HepG2 (cell line): Measurements from ENCODE around the gene GOT1. TPM values are rescaled to one million over a fixed set of nuclear protein-coding genes. Genes with fewer than 3 reads are reported as not detected.

Source experiments
- ISL2 ChIP-seq: sonication (generic); formaldehyde crosslinking; IDR thresholded peaks from 2 replicates; pipeline ENCODE4 v1.5.0; 2020; ENCODE audit warnings: missing genetic modification reagents
- PCBP2 ChIP-seq: fragments of 200-400 bp; formaldehyde crosslinking; optimal IDR thresholded peaks from 2 replicates; pipeline ENCODE3; 2018; ENCODE audit warnings: low read length, low read depth; ENCODE audit not compliant: poor library complexity, severe bottlenecking
- TBX3 ChIP-seq: fragments of 450-650 bp; IDR thresholded peaks from 2 replicates; pipeline ENCODE4 v1.6.1; 2017; ENCODE audit warnings: antibody characterized with exemption, mild to moderate bottlenecking, inconsistent platforms, borderline replicate concordance
- ZNF788 ChIP-seq: sonication (generic); formaldehyde crosslinking; IDR thresholded peaks from 2 replicates; pipeline ENCODE4 v1.5.0; 2020; ENCODE audit warnings: mild to moderate bottlenecking, missing genetic modification reagents, borderline replicate concordance
- ZZZ3 ChIP-seq: sonication (generic); formaldehyde crosslinking; IDR thresholded peaks from 2 replicates; pipeline ENCODE4 v1.4.0; 2020; ENCODE audit warnings: missing genetic modification reagents, mild to moderate bottlenecking, borderline replicate concordance
- polyA plus RNA-seq, 8 experiments: library from polyadenylated mRNA; depleted of rRNA in 3 of 8; stranded (reverse) in 7 of 8; unstranded in 1 of 8; fragments of >200 nt; fragmentation: Illumina TruSeq in 4 of 8; extraction: Trizol in 4 of 8; gene quantifications; 2 replicates each; pipeline versions ENCODE4 v1.2.1 to v1.2.3, GENCODE V29; 2011 to 2016; ENCODE audit warnings: low read depth in 4 of 8, missing spikeins in 1 of 8, mixed read lengths in 1 of 8; ENCODE audit not compliant: insufficient read depth in 1 of 8
- total RNA-seq, 5 experiments: library from RNA; depleted of rRNA; stranded (reverse); fragments of >200 nt; fragmentation: Illumina TruSeq; extraction: Trizol; gene quantifications; 2 replicates each; pipeline ENCODE4 v1.2.3, GENCODE V29; 2016; ENCODE audit warnings: low read depth in 1 of 5
- TF ChIP-seq, protein P1 (sequence below): sonication (generic); formaldehyde crosslinking; IDR thresholded peaks from 2 replicates; pipeline ENCODE4 v1.4.0; 2020; ENCODE audit warnings: mild to moderate bottlenecking, missing genetic modification reagents
- TF ChIP-seq, protein P2 (sequence below): sonication (generic); formaldehyde crosslinking; IDR thresholded peaks from 2 replicates; pipeline ENCODE4 v1.4.0; 2020; ENCODE audit warnings: mild to moderate bottlenecking, missing genetic modification reagents
- TF ChIP-seq, protein P3 (sequence below): sonication (generic); formaldehyde crosslinking; IDR thresholded peaks from 2 replicates; pipeline ENCODE4 v1.4.0; 2020; ENCODE audit warnings: missing genetic modification reagents, borderline replicate concordance
- TF ChIP-seq, protein P4 (sequence below): sonication (generic); formaldehyde crosslinking; IDR thresholded peaks from 2 replicates; pipeline ENCODE4 v1.4.0; 2020; ENCODE audit warnings: missing genetic modification reagents
- TF ChIP-seq, protein P5 (sequence below): sonication (generic); formaldehyde crosslinking; IDR thresholded peaks from 2 replicates; pipeline ENCODE4 v1.8.0; 2023; ENCODE audit warnings: mild to moderate bottlenecking, missing genetic modification reagents
- TF ChIP-seq, protein P6 (sequence below): IDR thresholded peaks from 2 replicates; pipeline ENCODE4 v1.6.1; 2016; ENCODE audit warnings: control low read depth

GOT1 gene
- total and polyA plus RNA-seq, 2 of the 13 experiments (the other 11 are each of a cell fraction or from before 2014, with no cell fraction given) = 81.2 to 102 TPM

DNA sequence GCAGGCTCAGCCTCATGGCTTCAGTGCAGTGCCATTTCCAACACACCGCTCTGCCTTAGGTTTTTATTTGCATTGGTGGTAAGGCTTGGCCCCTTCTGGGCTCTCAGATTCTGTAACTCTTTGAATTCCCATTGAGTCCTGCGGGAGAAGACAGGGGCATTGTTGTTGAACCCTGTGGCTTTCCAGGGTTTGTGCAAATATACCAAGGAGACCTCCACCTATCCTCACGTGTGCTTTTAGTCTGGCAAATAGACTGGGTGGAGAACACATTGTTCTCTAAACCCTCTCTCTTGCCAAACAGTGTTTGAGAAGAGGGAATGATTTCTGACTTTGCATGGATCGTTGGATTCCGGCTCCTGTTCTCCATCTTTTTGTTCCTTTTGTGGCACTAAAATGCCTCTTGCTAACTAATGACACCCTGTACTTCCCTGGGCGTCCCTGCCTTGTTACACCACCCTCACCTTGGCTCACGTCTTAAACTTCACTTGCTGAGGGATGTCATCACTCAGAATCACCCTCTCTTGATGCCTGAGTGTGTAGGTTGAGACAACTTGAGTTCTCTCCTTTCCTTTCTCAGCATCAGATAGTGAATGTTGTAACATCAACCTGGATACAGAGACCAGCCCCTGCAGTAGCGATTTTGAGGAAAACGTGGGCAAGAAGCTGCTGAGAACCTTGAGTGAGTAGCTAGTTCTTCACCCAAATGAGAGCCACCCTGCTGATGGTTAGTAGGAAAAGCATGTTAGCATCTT lies 40.5 kb downstream of the GOT1 start (continued):
- TF ChIP-seq, protein P1, sequence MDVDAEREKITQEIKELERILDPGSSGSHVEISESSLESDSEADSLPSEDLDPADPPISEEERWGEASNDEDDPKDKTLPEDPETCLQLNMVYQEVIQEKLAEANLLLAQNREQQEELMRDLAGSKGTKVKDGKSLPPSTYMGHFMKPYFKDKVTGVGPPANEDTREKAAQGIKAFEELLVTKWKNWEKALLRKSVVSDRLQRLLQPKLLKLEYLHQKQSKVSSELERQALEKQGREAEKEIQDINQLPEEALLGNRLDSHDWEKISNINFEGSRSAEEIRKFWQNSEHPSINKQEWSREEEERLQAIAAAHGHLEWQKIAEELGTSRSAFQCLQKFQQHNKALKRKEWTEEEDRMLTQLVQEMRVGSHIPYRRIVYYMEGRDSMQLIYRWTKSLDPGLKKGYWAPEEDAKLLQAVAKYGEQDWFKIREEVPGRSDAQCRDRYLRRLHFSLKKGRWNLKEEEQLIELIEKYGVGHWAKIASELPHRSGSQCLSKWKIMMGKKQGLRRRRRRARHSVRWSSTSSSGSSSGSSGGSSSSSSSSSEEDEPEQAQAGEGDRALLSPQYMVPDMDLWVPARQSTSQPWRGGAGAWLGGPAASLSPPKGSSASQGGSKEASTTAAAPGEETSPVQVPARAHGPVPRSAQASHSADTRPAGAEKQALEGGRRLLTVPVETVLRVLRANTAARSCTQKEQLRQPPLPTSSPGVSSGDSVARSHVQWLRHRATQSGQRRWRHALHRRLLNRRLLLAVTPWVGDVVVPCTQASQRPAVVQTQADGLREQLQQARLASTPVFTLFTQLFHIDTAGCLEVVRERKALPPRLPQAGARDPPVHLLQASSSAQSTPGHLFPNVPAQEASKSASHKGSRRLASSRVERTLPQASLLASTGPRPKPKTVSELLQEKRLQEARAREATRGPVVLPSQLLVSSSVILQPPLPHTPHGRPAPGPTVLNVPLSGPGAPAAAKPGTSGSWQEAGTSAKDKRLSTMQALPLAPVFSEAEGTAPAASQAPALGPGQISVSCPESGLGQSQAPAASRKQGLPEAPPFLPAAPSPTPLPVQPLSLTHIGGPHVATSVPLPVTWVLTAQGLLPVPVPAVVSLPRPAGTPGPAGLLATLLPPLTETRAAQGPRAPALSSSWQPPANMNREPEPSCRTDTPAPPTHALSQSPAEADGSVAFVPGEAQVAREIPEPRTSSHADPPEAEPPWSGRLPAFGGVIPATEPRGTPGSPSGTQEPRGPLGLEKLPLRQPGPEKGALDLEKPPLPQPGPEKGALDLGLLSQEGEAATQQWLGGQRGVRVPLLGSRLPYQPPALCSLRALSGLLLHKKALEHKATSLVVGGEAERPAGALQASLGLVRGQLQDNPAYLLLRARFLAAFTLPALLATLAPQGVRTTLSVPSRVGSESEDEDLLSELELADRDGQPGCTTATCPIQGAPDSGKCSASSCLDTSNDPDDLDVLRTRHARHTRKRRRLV = no peak
- no peak for TF ChIP-seq TBX3
- TF ChIP-seq, protein P2, sequence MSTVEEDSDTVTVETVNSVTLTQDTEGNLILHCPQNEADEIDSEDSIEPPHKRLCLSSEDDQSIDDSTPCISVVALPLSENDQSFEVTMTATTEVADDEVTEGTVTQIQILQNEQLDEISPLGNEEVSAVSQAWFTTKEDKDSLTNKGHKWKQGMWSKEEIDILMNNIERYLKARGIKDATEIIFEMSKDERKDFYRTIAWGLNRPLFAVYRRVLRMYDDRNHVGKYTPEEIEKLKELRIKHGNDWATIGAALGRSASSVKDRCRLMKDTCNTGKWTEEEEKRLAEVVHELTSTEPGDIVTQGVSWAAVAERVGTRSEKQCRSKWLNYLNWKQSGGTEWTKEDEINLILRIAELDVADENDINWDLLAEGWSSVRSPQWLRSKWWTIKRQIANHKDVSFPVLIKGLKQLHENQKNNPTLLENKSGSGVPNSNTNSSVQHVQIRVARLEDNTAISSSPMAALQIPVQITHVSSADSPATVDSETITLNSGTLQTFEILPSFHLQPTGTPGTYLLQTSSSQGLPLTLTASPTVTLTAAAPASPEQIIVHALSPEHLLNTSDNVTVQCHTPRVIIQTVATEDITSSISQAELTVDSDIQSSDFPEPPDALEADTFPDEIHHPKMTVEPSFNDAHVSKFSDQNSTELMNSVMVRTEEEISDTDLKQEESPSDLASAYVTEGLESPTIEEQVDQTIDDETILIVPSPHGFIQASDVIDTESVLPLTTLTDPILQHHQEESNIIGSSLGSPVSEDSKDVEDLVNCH (CRISPR knock-in tag) = no peak
- TF ChIP-seq, protein P3, sequence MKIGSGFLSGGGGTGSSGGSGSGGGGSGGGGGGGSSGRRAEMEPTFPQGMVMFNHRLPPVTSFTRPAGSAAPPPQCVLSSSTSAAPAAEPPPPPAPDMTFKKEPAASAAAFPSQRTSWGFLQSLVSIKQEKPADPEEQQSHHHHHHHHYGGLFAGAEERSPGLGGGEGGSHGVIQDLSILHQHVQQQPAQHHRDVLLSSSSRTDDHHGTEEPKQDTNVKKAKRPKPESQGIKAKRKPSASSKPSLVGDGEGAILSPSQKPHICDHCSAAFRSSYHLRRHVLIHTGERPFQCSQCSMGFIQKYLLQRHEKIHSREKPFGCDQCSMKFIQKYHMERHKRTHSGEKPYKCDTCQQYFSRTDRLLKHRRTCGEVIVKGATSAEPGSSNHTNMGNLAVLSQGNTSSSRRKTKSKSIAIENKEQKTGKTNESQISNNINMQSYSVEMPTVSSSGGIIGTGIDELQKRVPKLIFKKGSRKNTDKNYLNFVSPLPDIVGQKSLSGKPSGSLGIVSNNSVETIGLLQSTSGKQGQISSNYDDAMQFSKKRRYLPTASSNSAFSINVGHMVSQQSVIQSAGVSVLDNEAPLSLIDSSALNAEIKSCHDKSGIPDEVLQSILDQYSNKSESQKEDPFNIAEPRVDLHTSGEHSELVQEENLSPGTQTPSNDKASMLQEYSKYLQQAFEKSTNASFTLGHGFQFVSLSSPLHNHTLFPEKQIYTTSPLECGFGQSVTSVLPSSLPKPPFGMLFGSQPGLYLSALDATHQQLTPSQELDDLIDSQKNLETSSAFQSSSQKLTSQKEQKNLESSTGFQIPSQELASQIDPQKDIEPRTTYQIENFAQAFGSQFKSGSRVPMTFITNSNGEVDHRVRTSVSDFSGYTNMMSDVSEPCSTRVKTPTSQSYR (CRISPR knock-in tag) = peak; percentile 17; the same call in 1 of the 2 replicates
- TF ChIP-seq, protein P4, sequence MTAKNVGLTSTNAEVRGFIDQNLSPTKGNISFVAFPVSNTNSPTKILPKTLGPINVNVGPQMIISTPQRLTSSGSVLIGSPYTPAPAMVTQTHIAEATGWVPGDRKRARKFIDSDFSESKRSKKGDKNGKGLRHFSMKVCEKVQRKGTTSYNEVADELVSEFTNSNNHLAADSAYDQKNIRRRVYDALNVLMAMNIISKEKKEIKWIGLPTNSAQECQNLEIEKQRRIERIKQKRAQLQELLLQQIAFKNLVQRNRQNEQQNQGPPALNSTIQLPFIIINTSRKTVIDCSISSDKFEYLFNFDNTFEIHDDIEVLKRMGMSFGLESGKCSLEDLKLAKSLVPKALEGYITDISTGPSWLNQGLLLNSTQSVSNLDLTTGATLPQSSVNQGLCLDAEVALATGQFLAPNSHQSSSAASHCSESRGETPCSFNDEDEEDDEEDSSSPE = peak; percentile 12; the same call in 1 of the 2 replicates
- TF ChIP-seq ZZZ3 = no peak
- TF ChIP-seq PCBP2 = no peak
- TF ChIP-seq ZNF788 (CRISPR knock-in tag) = no peak
- TF ChIP-seq, protein P5, sequence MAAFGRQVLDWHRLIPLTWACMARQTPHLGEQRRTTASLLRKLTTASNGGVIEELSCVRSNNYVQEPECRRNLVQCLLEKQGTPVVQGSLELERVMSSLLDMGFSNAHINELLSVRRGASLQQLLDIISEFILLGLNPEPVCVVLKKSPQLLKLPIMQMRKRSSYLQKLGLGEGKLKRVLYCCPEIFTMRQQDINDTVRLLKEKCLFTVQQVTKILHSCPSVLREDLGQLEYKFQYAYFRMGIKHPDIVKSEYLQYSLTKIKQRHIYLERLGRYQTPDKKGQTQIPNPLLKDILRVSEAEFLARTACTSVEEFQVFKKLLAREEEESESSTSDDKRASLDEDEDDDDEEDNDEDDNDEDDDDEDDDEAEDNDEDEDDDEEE (CRISPR knock-in tag) = no peak
- TF ChIP-seq, protein P6, sequence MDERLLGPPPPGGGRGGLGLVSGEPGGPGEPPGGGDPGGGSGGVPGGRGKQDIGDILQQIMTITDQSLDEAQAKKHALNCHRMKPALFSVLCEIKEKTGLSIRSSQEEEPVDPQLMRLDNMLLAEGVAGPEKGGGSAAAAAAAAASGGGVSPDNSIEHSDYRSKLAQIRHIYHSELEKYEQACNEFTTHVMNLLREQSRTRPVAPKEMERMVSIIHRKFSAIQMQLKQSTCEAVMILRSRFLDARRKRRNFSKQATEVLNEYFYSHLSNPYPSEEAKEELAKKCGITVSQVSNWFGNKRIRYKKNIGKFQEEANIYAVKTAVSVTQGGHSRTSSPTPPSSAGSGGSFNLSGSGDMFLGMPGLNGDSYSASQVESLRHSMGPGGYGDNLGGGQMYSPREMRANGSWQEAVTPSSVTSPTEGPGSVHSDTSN (CRISPR knock-in tag) = no peak
- TF ChIP-seq ISL2 (CRISPR knock-in tag) = peak; percentile 70
